HepG2 (cell line): Measurements from ENCODE around the gene NKX2-2. TPM values are rescaled to one million over a fixed set of nuclear protein-coding genes. Genes with fewer than 3 reads are reported as not detected.

Source experiments
- ATAC-seq: fragments of 200-7000 bp; cut with Tn5 transposase; 3 replicates; pipeline ENCODE4 v1.9.1; 2020; ENCODE audit warnings: mild to moderate bottlenecking, moderate library complexity
- BruUV-seq: library from RNA; stranded (reverse); fragments of 400-500 nt; replicated peaks from 2 replicates; lab custom pipeline; 2021; lab: Mats Ljungman, UMichigan
- CTCF ChIA-PET: fragments of 300-600 bp; formaldehyde crosslinking; extraction: SDS; loops from one replicate; lab custom pipeline; 2021; ENCODE audit warnings: low total read pairs, inconsistent platforms, low intra/inter-chr PET ratio; lab: Yijun Ruan, JAX
- POLR2A ChIA-PET: fragments of 350-600 bp; sonication (Branson Sonifier 250); formaldehyde crosslinking; loops from one replicate; lab custom pipeline; 2020; ENCODE audit warnings: antibody characterized with exemption, inconsistent platforms; lab: Yijun Ruan, JAX
- DNase-seq: peaks from one replicate; pipeline ENCODE4 v3.0.0-alpha.2; 2015; ENCODE audit warnings: low spot score
- FAIRE-seq: peaks from 3 replicates; lab custom pipeline; 2011; peaks lifted over from hg19 to GRCh38; lab: Jason Lieb, UNC
- H2AFZ ChIP-seq: one replicate; pipeline ENCODE4 v1.6.1; 2011; ENCODE audit warnings: low read length, inconsistent platforms
- H3K27ac ChIP-seq: fragments of 300-600 bp; 3 replicates; pipeline ENCODE4 v1.8.0; 2011; ENCODE audit warnings: mixed run types, mild to moderate bottlenecking, mixed read lengths, low read length, inconsistent platforms; ENCODE audit not compliant: insufficient read depth; ENCODE audit errors: extremely low read length
- H3K27me3 ChIP-seq, 2 experiments: fragments of 200-600 bp in 1 of 2; 2 replicates in 1 of 2; 3 replicates in 1 of 2; pipeline versions ENCODE4 v1.6.0 to v1.8.0; 2011; ENCODE audit warnings: low read length in 2 of 2, mild to moderate bottlenecking in 2 of 2, moderate library complexity in 2 of 2, inconsistent platforms in 1 of 2; ENCODE audit not compliant: insufficient read depth in 2 of 2, control insufficient read depth in 1 of 2
- H3K36me3 ChIP-seq, 2 experiments: fragments of 200-600 bp in 1 of 2; replicated peaks in 1 of 2; 2 replicates in 1 of 2; 3 replicates in 1 of 2; pipeline versions ENCODE4 v1.5.1 to v1.8.0; 2011; ENCODE audit warnings: low read length in 2 of 2, inconsistent platforms in 1 of 2; ENCODE audit not compliant: insufficient read depth in 2 of 2, control insufficient read depth in 1 of 2
- H3K4me1 ChIP-seq: 2 replicates; pipeline ENCODE4 v1.5.1; 2012; ENCODE audit warnings: low read length, inconsistent platforms; ENCODE audit not compliant: insufficient read depth
- H3K4me2 ChIP-seq: 2 replicates; pipeline ENCODE4 v1.6.0; 2011; ENCODE audit warnings: low read depth, low read length, inconsistent platforms
- H3K4me3 ChIP-seq, 3 experiments: fragments of 200-600 bp in 1 of 3; sonication (generic), shearing (Covaris generic) in 1 of 3; replicated peaks in 1 of 3; 2 replicates each; pipeline ENCODE4 v1.5.1; 2011 to 2016; ENCODE audit warnings: low read length in 3 of 3, inconsistent platforms in 2 of 3, low read depth in 2 of 3, mild to moderate bottlenecking in 2 of 3, control low read depth in 1 of 3, mixed read lengths in 1 of 3; ENCODE audit not compliant: insufficient read depth in 1 of 3
- H3K79me2 ChIP-seq: one replicate; pipeline ENCODE4 v1.6.1; 2011; ENCODE audit warnings: low read length, inconsistent platforms; ENCODE audit not compliant: insufficient read depth
- H3K9ac ChIP-seq: 2 replicates; pipeline ENCODE4 v1.6.0; 2011; ENCODE audit warnings: mild to moderate bottlenecking, low read depth, low read length, inconsistent platforms; ENCODE audit not compliant: insufficient read depth
- H3K9me3 ChIP-seq: 2 replicates; pipeline ENCODE4 v1.5.1; 2012; ENCODE audit warnings: mild to moderate bottlenecking, low read length
- H4K20me1 ChIP-seq: 2 replicates; pipeline ENCODE4 v1.6.0; 2011; ENCODE audit warnings: inconsistent platforms, mild to moderate bottlenecking, low read length, moderate library complexity; ENCODE audit not compliant: insufficient read depth
- CTCF ChIP-seq: sonication (generic); formaldehyde crosslinking; IDR thresholded peaks from 2 replicates; pipeline ENCODE4 v1.5.0; 2020; ENCODE audit warnings: mild to moderate bottlenecking, missing genetic modification reagents, moderate library complexity
- DNMT1 ChIP-seq: sonication (generic); formaldehyde crosslinking; IDR thresholded peaks from 2 replicates; pipeline ENCODE4 v1.5.1; 2020; ENCODE audit warnings: mild to moderate bottlenecking, missing genetic modification reagents
- EZH2 ChIP-seq: conservative IDR thresholded peaks from 2 replicates; pipeline ENCODE4 v1.6.1; 2012; ENCODE audit warnings: mild to moderate bottlenecking, low read depth, low read length, moderate library complexity
- GTF2F1 ChIP-seq: fragments of 150-350 bp; IDR thresholded peaks from 2 replicates; pipeline ENCODE4 v1.6.1; 2014; ENCODE audit warnings: low read length
- HOXA3 ChIP-seq: sonication (generic); formaldehyde crosslinking; IDR thresholded peaks from 2 replicates; pipeline ENCODE4 v1.5.0; 2020; ENCODE audit warnings: missing genetic modification reagents
- MTF2 ChIP-seq: sonication (generic); formaldehyde crosslinking; IDR thresholded peaks from 2 replicates; pipeline ENCODE4 v1.5.0; 2020; ENCODE audit warnings: missing genetic modification reagents, borderline replicate concordance
- NCOA2 ChIP-seq: sonication (generic); formaldehyde crosslinking; IDR thresholded peaks from 2 replicates; pipeline ENCODE4 v1.8.0; 2022; ENCODE audit warnings: inconsistent platforms
- RAD51 ChIP-seq: fragments of 450-650 bp; IDR thresholded peaks from 2 replicates; pipeline ENCODE4 v1.6.1; 2016; ENCODE audit warnings: borderline replicate concordance
- RARA ChIP-seq: IDR thresholded peaks from 2 replicates; pipeline ENCODE4 v1.6.1; 2016; ENCODE audit warnings: missing genetic modification reagents, missing compliant biosample characterization
- RXRA ChIP-seq: sonication (generic); formaldehyde crosslinking; IDR thresholded peaks from 2 replicates; pipeline ENCODE4 v1.5.1; 2020; ENCODE audit warnings: missing genetic modification reagents
- SRSF1 ChIP-seq: fragments of 200-400 bp; formaldehyde crosslinking; optimal IDR thresholded peaks from 2 replicates; pipeline ENCODE3; 2017; ENCODE audit warnings: mild to moderate bottlenecking, low read depth, low read length, moderate library complexity
- ZKSCAN5 ChIP-seq: sonication (generic); formaldehyde crosslinking; IDR thresholded peaks from 2 replicates; pipeline ENCODE4 v1.5.1; 2020; ENCODE audit warnings: mild to moderate bottlenecking, missing genetic modification reagents
- ZNF460 ChIP-seq: sonication (generic); formaldehyde crosslinking; IDR thresholded peaks from 2 replicates; pipeline ENCODE4 v1.5.1; 2020; ENCODE audit warnings: missing genetic modification reagents, mild to moderate bottlenecking, borderline replicate concordance
- ZNF766 ChIP-seq: sonication (generic); formaldehyde crosslinking; IDR thresholded peaks from 2 replicates; pipeline ENCODE4 v1.5.0; 2020; ENCODE audit warnings: missing genetic modification reagents, borderline replicate concordance
- ZNF776 ChIP-seq: sonication (generic); formaldehyde crosslinking; IDR thresholded peaks from 2 replicates; pipeline ENCODE4 v1.4.0; 2020; ENCODE audit warnings: mild to moderate bottlenecking, missing genetic modification reagents
- ZNF784 ChIP-seq: sonication (generic); formaldehyde crosslinking; IDR thresholded peaks from 2 replicates; pipeline ENCODE4 v1.5.1; 2020; ENCODE audit warnings: missing genetic modification reagents, mild to moderate bottlenecking, borderline replicate concordance
- ZNF788 ChIP-seq: sonication (generic); formaldehyde crosslinking; IDR thresholded peaks from 2 replicates; pipeline ENCODE4 v1.5.0; 2020; ENCODE audit warnings: mild to moderate bottlenecking, missing genetic modification reagents, borderline replicate concordance
- ZNF841 ChIP-seq: sonication (generic); formaldehyde crosslinking; IDR thresholded peaks from 2 replicates; pipeline ENCODE4 v1.8.1; 2023; ENCODE audit warnings: missing genetic modification reagents, borderline replicate concordance
- WGBS: methylation state at CpG from one replicate; pipeline ENCODE4 v1.1.6; 2017; ENCODE audit warnings: low lambda C conversion rate; 5-methylcytosine and 5-hydroxymethylcytosine counted together
- in situ Hi-C: cut with HindIII; loops from 2 replicates; pipeline ENCODE4 v1.10.0; 2017; ENCODE audit warnings: low pct_unique_long_range_greater_than_20kb; ENCODE audit not compliant: extremely low pct_ligation_motif_present
- intact Hi-C: fragments of 100-400 bp; cut with micrococcal nuclease; formaldehyde crosslinking; loops from one replicate; pipeline ENCODE4 v1.10.0; 2022; ENCODE audit not compliant: unreplicated experiment
- polyA plus RNA-seq, 8 experiments: library from polyadenylated mRNA; depleted of rRNA in 3 of 8; stranded (reverse) in 7 of 8; unstranded in 1 of 8; fragments of >200 nt; fragmentation: Illumina TruSeq in 4 of 8; extraction: Trizol in 4 of 8; gene quantifications; 2 replicates each; pipeline versions ENCODE4 v1.2.1 to v1.2.3, GENCODE V29; 2011 to 2016; ENCODE audit warnings: low read depth in 4 of 8, missing spikeins in 1 of 8, mixed read lengths in 1 of 8; ENCODE audit not compliant: insufficient read depth in 1 of 8
- total RNA-seq, 5 experiments: library from RNA; depleted of rRNA; stranded (reverse); fragments of >200 nt; fragmentation: Illumina TruSeq; extraction: Trizol; gene quantifications; 2 replicates each; pipeline ENCODE4 v1.2.3, GENCODE V29; 2016; ENCODE audit warnings: low read depth in 1 of 5

The NKX2-2 gene
- total and polyA plus RNA-seq, 2 of the 13 experiments (the other 11 are each of a cell fraction or from before 2014, with no cell fraction given): not detected

- intact Hi-C loops: no loop called here
- no peak for DNase-seq
These were observed 1.2 kb downstream of the NKX2-2 start for GRCh38 chr20:21512634-21513180.

GRCh38 chr20:21511850-21512633 is 1.8 kb downstream of the NKX2-2 start:
- Histone ChIP-seq H3K36me3 (no peaks in the 10 kb centered on the region), H2AFZ (no peak overlapping the region), H3K79me2 (no peaks in the 10 kb centered on the region), H3K4me1 (peaks cover 11% of the 10 kb centered on the region), H3K4me3 (peak overlapping the region in 1 of 3 experiments; percentile 40; a peak in 1 of 6 replicates), H3K27ac (no peak overlapping the region), H3K27me3 (peaks cover 24 to 92% of the 10 kb centered on the region in 2 experiments), H4K20me1 (peaks cover 3% of the 10 kb centered on the region; the same call in 1 of the 2 replicates), H3K4me2 (peak overlapping the region; percentile 40), H3K9ac (no peak overlapping the region), H3K9me3 (no peaks in the 10 kb centered on the region)
- 58% methylated on average over 53 of the region's 76 CpGs for WGBS
- FAIRE-seq (no peak), ATAC-seq (peak; percentile 10; the same call in 2 of the 3 replicates), DNase-seq (no peak)
- intact Hi-C loops: no loop called here
- ChIA-PET CTCF (no interaction called here), POLR2A (no interaction called here)
- BruUV-seq: no TSS peak
- in situ Hi-C loops: no loop called here
- TF ChIP-seq RARA (CRISPR knock-in tag): no peak
- no peak for TF ChIP-seq ZNF766 (CRISPR knock-in tag)
- no peak for TF ChIP-seq ZNF460 (CRISPR knock-in tag)
- peak; percentile 46; the same call in 1 of the 2 replicates for TF ChIP-seq ZNF776
- TF ChIP-seq HOXA3: peak; percentile 15; the same call in 1 of the 2 replicates
- peak; percentile 35 for TF ChIP-seq MTF2 (CRISPR knock-in tag)
- TF ChIP-seq DNMT1 (CRISPR knock-in tag): no peak
- no peak for TF ChIP-seq RAD51
- no peak for TF ChIP-seq RXRA (CRISPR knock-in tag)
- no peak for TF ChIP-seq GTF2F1
- TF ChIP-seq ZNF784 (CRISPR knock-in tag): no peak
- TF ChIP-seq CTCF (CRISPR knock-in tag): peak; percentile 5; the same call in 1 of the 2 replicates
- no peak for TF ChIP-seq NCOA2
- no peak for TF ChIP-seq ZKSCAN5

More at GRCh38 chr20:21512634-21513180, 1.2 kb downstream of the NKX2-2 start:
- peak overlapping the region; percentile 40 for H3K4me2 ChIP-seq
- no peak overlapping the region for H2AFZ ChIP-seq
- H3K4me1 ChIP-seq: peaks cover 11% of the 10 kb centered on the region
- peaks cover 3% of the 10 kb centered on the region; the same call in 1 of the 2 replicates for H4K20me1 ChIP-seq
- no TSS peak for BruUV-seq
- FAIRE-seq (no peak), ATAC-seq (peak; percentile 29)
- in situ Hi-C loops: no loop called here
- H3K36me3 ChIP-seq: no peaks in the 10 kb centered on the region
- CTCF ChIA-PET: no interaction called here
- no peak overlapping the region for H3K27ac ChIP-seq
- TF ChIP-seq ZNF841 (CRISPR knock-in tag) (no peak), EZH2 (0 out of 2 replicates have a peak, but pooled peaks have one; percentile 91), SRSF1 (peak; percentile 3), ZNF788 (peak; percentile 35; the same call in 1 of the 2 replicates)
- no peaks in the 10 kb centered on the region for H3K9me3 ChIP-seq
- peak overlapping the region in 1 of 3 experiments; percentile 40; a peak in 1 of 6 replicates for H3K4me3 ChIP-seq
- peaks cover 27 to 92% of the 10 kb centered on the region in 2 experiments for H3K27me3 ChIP-seq
- no peak overlapping the region for H3K9ac ChIP-seq
- H3K79me2 ChIP-seq: no peaks in the 10 kb centered on the region
- 13% methylated on average over 34 of the region's 34 CpGs for WGBS
- POLR2A ChIA-PET: no interaction called here
